PC-3 (cell line): ENCODE data around the gene TMEM273. TPM values are rescaled to one million over a fixed set of nuclear protein-coding genes. Genes with fewer than 3 reads are reported as not detected.
"Not testable (repeated sequence)": the region's sequence is repeated elsewhere in the genome, so short reads cannot be mapped to it uniquely, and the experiment has no call there.

Source experiments
- ATAC-seq: fragments of 200-7000 bp; cut with Tn5 transposase; 2 replicates; pipeline ENCODE4 v1.9.1; 2020; ENCODE audit warnings: mild to moderate bottlenecking, moderate library complexity
- BruUV-seq: library from RNA; stranded (reverse); fragments of 400-500 nt; replicated peaks from 2 replicates; lab custom pipeline; 2021; lab: Mats Ljungman, UMichigan
- CTCF ChIA-PET: fragments of 300-600 bp; sonication (Branson Sonifier 250); formaldehyde crosslinking; loops from one replicate; lab custom pipeline; 2022; ENCODE audit warnings: antibody characterized with exemption; lab: Charles Lee
- POLR2A ChIA-PET: fragments of 300-600 bp; sonication (Branson Sonifier 250); formaldehyde crosslinking; loops from one replicate; lab custom pipeline; 2022; ENCODE audit warnings: antibody characterized with exemption; ENCODE audit not compliant: unreplicated experiment; lab: Charles Lee
- DNase-seq: peaks from one replicate; pipeline ENCODE4 v3.0.0-alpha.2; 2015
- H2AFZ ChIP-seq: fragments of 300-600 bp; sonication (generic); 2 replicates; pipeline ENCODE4 v1.6.0; 2016; ENCODE audit warnings: antibody characterized with exemption, low read length
- H3F3A ChIP-seq: fragments of 300-600 bp; sonication (generic); one replicate; pipeline ENCODE4 v1.6.0; 2017; ENCODE audit warnings: antibody characterized with exemption, low read length, control low read depth, mild to moderate bottlenecking; ENCODE audit not compliant: unreplicated experiment
- H3K27ac ChIP-seq: fragments of 300-600 bp; sonication (generic); 2 replicates; pipeline ENCODE4 v1.5.1; 2016; ENCODE audit warnings: mild to moderate bottlenecking, low read length
- H3K27me3 ChIP-seq: fragments of 300-600 bp; sonication (generic); 2 replicates; pipeline ENCODE4 v1.6.1; 2016; ENCODE audit warnings: low read length, mixed read lengths
- H3K36me3 ChIP-seq: fragments of 300-600 bp; sonication (generic); 2 replicates; pipeline ENCODE4 v1.6.1; 2016; ENCODE audit warnings: low read depth, mixed run types, low read length, mixed read lengths
- H3K4me1 ChIP-seq: fragments of 300-600 bp; sonication (generic); 2 replicates; pipeline ENCODE4 v1.5.1; 2016; ENCODE audit warnings: low read length; ENCODE audit not compliant: insufficient read depth
- H3K4me2 ChIP-seq: fragments of 300-600 bp; sonication (generic); 2 replicates; pipeline ENCODE4 v1.6.0; 2016; ENCODE audit warnings: low read length
- H3K4me3 ChIP-seq: fragments of 300-600 bp; sonication (generic); 2 replicates; pipeline ENCODE4 v1.5.1; 2016; ENCODE audit warnings: mild to moderate bottlenecking, low read length, mixed read lengths
- H3K79me2 ChIP-seq: fragments of 300-600 bp; sonication (generic); 2 replicates; pipeline ENCODE4 v1.6.1; 2017; ENCODE audit warnings: low read length, mixed read lengths
- H3K9ac ChIP-seq: fragments of 300-600 bp; sonication (generic); 2 replicates; pipeline ENCODE4 v1.6.0; 2016; ENCODE audit warnings: mild to moderate bottlenecking, low read length
- H3K9me2 ChIP-seq: fragments of 300-600 bp; sonication (generic); replicated peaks from 2 replicates; pipeline ENCODE4 v1.6.1; 2016; ENCODE audit warnings: mixed run types, low read length, mixed read lengths
- H3K9me3 ChIP-seq: fragments of 300-600 bp; sonication (generic); 2 replicates; pipeline ENCODE4 v1.6.1; 2016; ENCODE audit warnings: low read length, mixed read lengths
- H4K20me1 ChIP-seq: fragments of 300-600 bp; sonication (generic); 2 replicates; pipeline ENCODE4 v1.6.1; 2016; ENCODE audit warnings: low read length, mixed read lengths
- EZH2 ChIP-seq: fragments of 300-600 bp; sonication (generic); IDR thresholded peaks from one replicate; pipeline ENCODE4 v1.6.1; 2017; ENCODE audit warnings: antibody characterized with exemption, mild to moderate bottlenecking, low read length; ENCODE audit not compliant: unreplicated experiment
- EZH2phosphoT487 ChIP-seq: fragments of 300-600 bp; sonication (generic); IDR thresholded peaks from 2 replicates; pipeline ENCODE4 v1.6.1; 2018; ENCODE audit warnings: mild to moderate bottlenecking, antibody characterized with exemption, low read length, borderline replicate concordance
- intact Hi-C: fragments of 100-400 bp; cut with micrococcal nuclease; formaldehyde crosslinking; loops from 2 replicates; pipeline ENCODE4 v1.9.0; 2023
- total RNA-seq: library from RNA; depleted of rRNA; stranded (reverse); fragments of >200 nt; gene quantifications from 2 replicates; pipeline ENCODE4 v1.2.3, GENCODE V29; 2014
- TF ChIP-seq, protein P1 (sequence below): fragments of 300-600 bp; sonication (generic); conservative IDR thresholded peaks from 2 replicates; pipeline ENCODE4 v1.5.1; 2017; ENCODE audit warnings: antibody characterized with exemption, low read depth, mild to moderate bottlenecking, low read length

TMEM273 gene
- total RNA-seq, 1 experiment from 2014 or later, result not detected

DNA sequence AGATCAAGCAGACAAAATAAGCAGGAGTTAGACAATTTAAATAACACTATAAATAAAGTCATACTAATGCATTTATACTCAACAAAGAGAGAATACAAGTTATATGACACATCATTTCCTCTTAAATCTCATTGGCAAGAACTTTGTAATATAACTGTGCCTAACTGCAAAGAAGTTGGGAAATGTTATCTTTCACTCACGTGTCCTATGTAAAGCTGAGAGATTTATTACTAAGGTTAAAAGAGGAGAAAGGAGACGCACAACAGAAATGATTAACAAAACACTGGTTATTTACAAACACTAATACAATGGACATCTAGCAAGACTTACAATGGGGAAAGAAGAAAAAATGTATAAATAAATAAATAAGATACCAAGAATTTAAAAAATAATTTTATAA is 12.7 kb upstream of the TMEM273 start:
- no TSS peak for BruUV-seq
- no peak overlapping the region for H3K27ac ChIP-seq
- no peak overlapping the region for H3K9ac ChIP-seq
- CTCF ChIA-PET, result interaction anchor here (0.6 kb wide), 1 partner anchor 586 kb away, joined by 8 read pairs; no protein-coding TSS in a partner anchor
- no peaks in the 10 kb centered on the region for H4K20me1 ChIP-seq
- H2AFZ ChIP-seq, result no peak overlapping the region
- H3F3A ChIP-seq, result no peaks in the 10 kb centered on the region
- no peak for DNase-seq
- H3K9me2 ChIP-seq, result no peaks in the 10 kb centered on the region
- H3K36me3 ChIP-seq, result no peaks in the 10 kb centered on the region
- POLR2A ChIA-PET, result no interaction called here
- H3K9me3 ChIP-seq, result no peaks in the 10 kb centered on the region
- no peaks in the 10 kb centered on the region for H3K4me1 ChIP-seq
- intact Hi-C loops, result no loop called here
- no peak for ATAC-seq
- no peaks in the 10 kb centered on the region for H3K79me2 ChIP-seq
- H3K4me2 ChIP-seq, result no peak overlapping the region
- TF ChIP-seq EZH2, result no peak
- TF ChIP-seq, protein P1, sequence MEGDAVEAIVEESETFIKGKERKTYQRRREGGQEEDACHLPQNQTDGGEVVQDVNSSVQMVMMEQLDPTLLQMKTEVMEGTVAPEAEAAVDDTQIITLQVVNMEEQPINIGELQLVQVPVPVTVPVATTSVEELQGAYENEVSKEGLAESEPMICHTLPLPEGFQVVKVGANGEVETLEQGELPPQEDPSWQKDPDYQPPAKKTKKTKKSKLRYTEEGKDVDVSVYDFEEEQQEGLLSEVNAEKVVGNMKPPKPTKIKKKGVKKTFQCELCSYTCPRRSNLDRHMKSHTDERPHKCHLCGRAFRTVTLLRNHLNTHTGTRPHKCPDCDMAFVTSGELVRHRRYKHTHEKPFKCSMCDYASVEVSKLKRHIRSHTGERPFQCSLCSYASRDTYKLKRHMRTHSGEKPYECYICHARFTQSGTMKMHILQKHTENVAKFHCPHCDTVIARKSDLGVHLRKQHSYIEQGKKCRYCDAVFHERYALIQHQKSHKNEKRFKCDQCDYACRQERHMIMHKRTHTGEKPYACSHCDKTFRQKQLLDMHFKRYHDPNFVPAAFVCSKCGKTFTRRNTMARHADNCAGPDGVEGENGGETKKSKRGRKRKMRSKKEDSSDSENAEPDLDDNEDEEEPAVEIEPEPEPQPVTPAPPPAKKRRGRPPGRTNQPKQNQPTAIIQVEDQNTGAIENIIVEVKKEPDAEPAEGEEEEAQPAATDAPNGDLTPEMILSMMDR, result no peak
- TF ChIP-seq EZH2phosphoT487, result no peak
- H3K4me3 ChIP-seq, result no peak overlapping the region
- peaks cover 62% of the 10 kb centered on the region for H3K27me3 ChIP-seq

DNA sequence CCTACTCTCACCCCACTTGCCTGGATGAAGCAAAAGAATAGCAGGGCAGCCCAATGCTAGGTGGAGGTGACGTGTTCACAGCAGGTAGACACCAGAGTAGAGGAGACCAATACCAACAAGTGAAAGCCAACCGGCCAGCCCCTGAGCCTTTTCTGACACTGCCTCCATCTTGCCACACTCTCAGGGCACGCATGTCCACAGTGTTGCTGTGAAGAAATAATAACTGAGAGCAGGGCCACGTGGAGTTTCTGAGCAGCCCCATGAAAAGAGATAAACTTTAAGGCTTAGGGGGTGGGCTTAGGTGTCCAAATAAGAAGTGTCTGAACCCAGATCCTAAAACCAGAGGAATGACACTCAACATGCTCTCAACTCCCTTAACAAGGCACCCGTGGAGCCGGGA is 9.0 kb upstream of the TMEM273 start:
- no peaks in the 10 kb centered on the region for H4K20me1 ChIP-seq
- ATAC-seq, result no peak

DNA sequence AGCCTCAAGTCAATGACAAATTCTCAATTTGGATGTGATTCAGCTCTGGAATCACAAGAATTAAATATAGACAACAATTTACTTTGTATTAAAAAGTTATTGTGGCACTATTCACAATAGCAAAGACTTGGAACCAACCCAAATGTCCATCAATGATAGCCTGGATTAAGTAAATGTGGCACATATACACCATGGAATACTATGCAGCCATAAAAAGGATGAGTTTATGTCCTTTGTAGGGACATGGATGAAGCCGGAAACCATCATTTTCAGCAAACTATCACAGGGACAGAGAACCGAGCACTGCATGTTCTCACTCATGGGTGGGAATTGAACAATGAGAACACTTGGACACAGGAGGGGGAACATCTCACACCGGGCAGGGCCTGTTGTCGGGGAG is 7.7 kb upstream of the TMEM273 start:
- H3K36me3 ChIP-seq, CTCF ChIA-PET, H3K27ac ChIP-seq, ATAC-seq, H3K79me2 ChIP-seq, H3K9me2 ChIP-seq, H3F3A ChIP-seq, H3K4me3 ChIP-seq, BruUV-seq, POLR2A ChIA-PET, H4K20me1 ChIP-seq, H3K4me1 ChIP-seq, DNase-seq, H3K9me3 ChIP-seq, H2AFZ ChIP-seq, H3K9ac ChIP-seq, H3K4me2 ChIP-seq, intact Hi-C loops: not testable (repeated sequence)
- H3K27me3 ChIP-seq, result peaks cover 60% of the 10 kb centered on the region

More for the DNA sequence above, 9.0 kb upstream of the TMEM273 start:
- H3K9me2 ChIP-seq, result no peaks in the 10 kb centered on the region
- POLR2A ChIA-PET, result no interaction called here
- H3K4me1 ChIP-seq, result no peaks in the 10 kb centered on the region
- H3K79me2 ChIP-seq, result no peaks in the 10 kb centered on the region
- H3K4me3 ChIP-seq, result no peak overlapping the region
- DNase-seq, result no peak
- no peaks in the 10 kb centered on the region for H3K9me3 ChIP-seq
- H2AFZ ChIP-seq, result no peak overlapping the region
- H3K9ac ChIP-seq, result no peak overlapping the region
- intact Hi-C loops, result no loop called here
- H3K27ac ChIP-seq, result no peak overlapping the region
- H3K4me2 ChIP-seq, result no peak overlapping the region
- H3K36me3 ChIP-seq, result no peaks in the 10 kb centered on the region
- peaks cover 54% of the 10 kb centered on the region for H3K27me3 ChIP-seq
- no peaks in the 10 kb centered on the region for H3F3A ChIP-seq
- CTCF ChIA-PET, result no interaction called here
- TF ChIP-seq EZH2phosphoT487 (no peak), EZH2 (no peak)
- TF ChIP-seq, protein P1, result no peak
- BruUV-seq, result no TSS peak
